GM12801 (cell line): ENCODE data around the gene ZNF582.

Source experiments
- CTCF ChIP-seq: IDR thresholded peaks from one replicate; pipeline ENCODE4 v1.5.1; 2011; ENCODE audit warnings: control low read depth; ENCODE audit not compliant: insufficient read length; ENCODE audit errors: extremely low read depth

Gene ZNF582

GRCh38 chr19:56372281-56372680 lies 21.1 kb downstream of the ZNF582 start:
- TF ChIP-seq CTCF: no peak

- no peak for TF ChIP-seq CTCF
These were observed 23.3 kb downstream of the ZNF582 start for GRCh38 chr19:56369886-56370676.

- TF ChIP-seq CTCF: no peak
These were observed 25.3 kb downstream of the ZNF582 start for GRCh38 chr19:56367829-56368711.

GRCh38 chr19:56360841-56361240 lies 32.5 kb downstream of the ZNF582 start:
- TF ChIP-seq CTCF: no peak

GRCh38 chr19:56356944-56357343 lies 36.4 kb downstream of the ZNF582 start:
- TF ChIP-seq CTCF: no peak

GRCh38 chr19:56355517-56355916 lies 37.8 kb downstream of the ZNF582 start:
- TF ChIP-seq CTCF: no peak

- no peak for TF ChIP-seq CTCF
These were observed 42.1 kb downstream of the ZNF582 start for GRCh38 chr19:56351208-56351607.
